C4-2B (cell line): ENCODE results near the gene DNAH8.

Experiments
- CTCF ChIP-seq: fragments of 450-650 bp; conservative IDR thresholded peaks from 2 replicates; pipeline ENCODE4 v1.5.1; 2017; ENCODE audit warnings: mild to moderate bottlenecking
- ZFX ChIP-seq: fragments of 450-650 bp; IDR thresholded peaks from 2 replicates; pipeline ENCODE4 v1.6.1; 2017

DNA sequence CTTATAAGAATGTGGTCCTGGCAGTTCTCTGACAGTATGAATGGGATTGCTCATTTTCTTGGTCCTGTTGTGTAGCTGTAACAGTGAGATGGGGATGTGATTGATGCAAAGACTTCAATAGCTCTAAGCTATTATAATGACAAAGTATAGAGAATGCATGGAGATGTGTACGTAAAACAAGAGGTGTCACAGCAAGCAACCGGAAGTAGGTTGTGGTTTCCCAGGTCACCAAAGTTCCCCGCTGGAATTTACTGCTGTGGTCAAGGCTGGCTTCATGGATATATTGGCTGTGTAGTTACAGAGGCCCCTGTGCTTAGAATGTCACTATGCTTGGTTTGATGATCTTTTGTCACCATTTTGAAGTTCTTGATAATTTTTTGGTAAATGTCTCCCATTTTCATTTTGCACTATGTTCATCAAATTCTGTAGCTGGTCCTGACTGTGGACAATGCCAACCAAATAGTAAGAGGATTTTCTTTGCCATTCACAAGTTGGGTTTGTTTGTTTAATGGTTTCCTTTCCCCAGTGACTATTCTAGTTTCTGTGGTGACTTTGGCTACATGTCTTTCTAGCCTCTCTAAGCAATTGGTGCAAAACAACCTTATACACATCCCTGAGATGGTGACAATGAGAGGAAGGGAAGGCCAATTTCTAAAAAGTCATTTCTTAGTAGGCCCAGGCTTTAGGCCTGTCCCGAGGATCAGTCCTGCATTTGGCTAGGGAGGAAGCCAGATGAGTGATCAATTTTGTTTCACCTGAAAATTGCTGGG is 10.5 kb downstream of the DNAH8 start:
- TF ChIP-seq CTCF = no peak
- TF ChIP-seq ZFX = no peak
